DOHH2 (cell line): ENCODE results near the gene SOX9.

ENCODE experiments used
- H3F3A ChIP-seq: fragments of 200-600 bp; sonication (generic), shearing (Covaris generic); 2 replicates; pipeline ENCODE4 v1.6.0; 2016; ENCODE audit warnings: antibody characterized with exemption, mild to moderate bottlenecking; ENCODE audit not compliant: control insufficient read depth, insufficient read depth
- H3K27ac ChIP-seq: fragments of 200-600 bp; sonication (generic); 2 replicates; pipeline ENCODE4 v1.5.1; 2014; ENCODE audit warnings: low read depth, mild to moderate bottlenecking, low read length, moderate library complexity
- H3K27me3 ChIP-seq: fragments of 200-600 bp; sonication (generic); 2 replicates; pipeline ENCODE4 v1.6.1; 2014; ENCODE audit warnings: mild to moderate bottlenecking, low read length, mixed read lengths; ENCODE audit not compliant: control insufficient read depth
- H3K36me3 ChIP-seq: fragments of 200-600 bp; sonication (generic); 2 replicates; pipeline ENCODE4 v1.6.1; 2014; ENCODE audit warnings: mild to moderate bottlenecking, low read length, moderate library complexity, mixed read lengths; ENCODE audit not compliant: control insufficient read depth
- H3K4me1 ChIP-seq: fragments of 200-600 bp; sonication (generic); 2 replicates; pipeline ENCODE4 v1.6.1; 2014; ENCODE audit warnings: mild to moderate bottlenecking, low read length, mixed read lengths; ENCODE audit not compliant: control insufficient read depth
- H3K4me2 ChIP-seq: fragments of 200-600 bp; sonication (generic); 2 replicates; pipeline ENCODE4 v1.6.0; 2014; ENCODE audit warnings: mild to moderate bottlenecking, low read length, moderate library complexity
- H3K4me3 ChIP-seq: fragments of 200-600 bp; sonication (generic); 2 replicates; pipeline ENCODE4 v1.5.1; 2014; ENCODE audit warnings: mild to moderate bottlenecking, low read length, mixed read lengths
- H3K79me2 ChIP-seq: fragments of 200-600 bp; sonication (generic); 2 replicates; pipeline ENCODE4 v1.6.1; 2014; ENCODE audit warnings: mild to moderate bottlenecking, low read length, mixed read lengths; ENCODE audit not compliant: control insufficient read depth
- H3K9me2 ChIP-seq: fragments of 200-600 bp; sonication (generic); replicated peaks from 2 replicates; pipeline ENCODE4 v1.6.1; 2014; ENCODE audit warnings: mild to moderate bottlenecking, low read length, mixed read lengths; ENCODE audit not compliant: control insufficient read depth
- H3K9me3 ChIP-seq: fragments of 200-600 bp; sonication (generic); 2 replicates; pipeline ENCODE4 v1.6.1; 2014; ENCODE audit warnings: antibody characterized with exemption, low read length, mixed read lengths; ENCODE audit not compliant: control insufficient read depth, insufficient read depth
- H4K20me1 ChIP-seq: fragments of 200-600 bp; sonication (generic); 2 replicates; pipeline ENCODE4 v1.6.0; 2014; ENCODE audit warnings: low read depth, mild to moderate bottlenecking, antibody characterized with exemption, low read length, moderate library complexity; ENCODE audit not compliant: control insufficient read depth, insufficient read depth
- CTCF ChIP-seq: fragments of 200-600 bp; sonication (generic); IDR thresholded peaks from one replicate; pipeline ENCODE4 v1.5.1; 2014; ENCODE audit warnings: antibody characterized with exemption, mild to moderate bottlenecking, low read depth, low read length; ENCODE audit not compliant: poor library complexity, severe bottlenecking
- EZH2phosphoT487 ChIP-seq: fragments of 200-600 bp; sonication (generic); IDR thresholded peaks from 2 replicates; pipeline ENCODE4 v1.6.1; 2017; ENCODE audit warnings: borderline replicate concordance, mild to moderate bottlenecking, antibody characterized with exemption, low read length, moderate library complexity, mixed read lengths

Gene SOX9

GRCh38 chr17:72087876-72088275 lies 32.9 kb upstream of the SOX9 start:
- no peaks in the 10 kb centered on the region for H3K9me2 ChIP-seq
- TF ChIP-seq CTCF (no peak), EZH2phosphoT487 (no peak)
- no peak overlapping the region for H3K4me2 ChIP-seq
- H3K36me3 ChIP-seq = no peaks in the 10 kb centered on the region
- H3K79me2 ChIP-seq = no peaks in the 10 kb centered on the region
- H4K20me1 ChIP-seq = no peaks in the 10 kb centered on the region
- H3K4me1 ChIP-seq = no peaks in the 10 kb centered on the region
- H3K27ac ChIP-seq = no peak overlapping the region
- H3K27me3 ChIP-seq = no peaks in the 10 kb centered on the region
- no peaks in the 10 kb centered on the region for H3F3A ChIP-seq
- no peak overlapping the region for H3K4me3 ChIP-seq
- 0 out of 2 replicates have a peak, but pooled peaks cover 3% of the 10 kb centered on the region for H3K9me3 ChIP-seq

GRCh38 chr17:72089453-72089987 lies 31.3 kb upstream of the SOX9 start:
- Histone ChIP-seq H3F3A (no peaks in the 10 kb centered on the region), H4K20me1 (no peaks in the 10 kb centered on the region), H3K9me2 (no peaks in the 10 kb centered on the region), H3K27me3 (no peaks in the 10 kb centered on the region), H3K79me2 (no peaks in the 10 kb centered on the region), H3K27ac (no peak overlapping the region), H3K9me3 (0 out of 2 replicates have a peak, but pooled peaks cover 3% of the 10 kb centered on the region), H3K4me3 (no peak overlapping the region), H3K4me2 (no peak overlapping the region), H3K36me3 (no peaks in the 10 kb centered on the region), H3K4me1 (no peaks in the 10 kb centered on the region)
- TF ChIP-seq CTCF = no peak
- no peak for TF ChIP-seq EZH2phosphoT487

- Histone ChIP-seq H3K4me3 (no peak overlapping the region), H3F3A (no peaks in the 10 kb centered on the region), H3K9me2 (no peaks in the 10 kb centered on the region), H3K4me1 (no peaks in the 10 kb centered on the region), H3K27ac (no peak overlapping the region), H3K4me2 (no peak overlapping the region), H4K20me1 (no peaks in the 10 kb centered on the region), H3K79me2 (no peaks in the 10 kb centered on the region), H3K27me3 (no peaks in the 10 kb centered on the region), H3K36me3 (no peaks in the 10 kb centered on the region), H3K9me3 (0 out of 2 replicates have a peak, but pooled peaks cover 3% of the 10 kb centered on the region)
- TF ChIP-seq EZH2phosphoT487 (no peak), CTCF (no peak)
Observed at GRCh38 chr17:72090108-72090507, 30.7 kb upstream of the SOX9 start.
